Measurements from ENCODE around the gene SCARB2. TPM values are rescaled to one million over a fixed set of nuclear protein-coding genes. Genes with fewer than 3 reads are reported as not detected.

The SCARB2 gene, protein sequence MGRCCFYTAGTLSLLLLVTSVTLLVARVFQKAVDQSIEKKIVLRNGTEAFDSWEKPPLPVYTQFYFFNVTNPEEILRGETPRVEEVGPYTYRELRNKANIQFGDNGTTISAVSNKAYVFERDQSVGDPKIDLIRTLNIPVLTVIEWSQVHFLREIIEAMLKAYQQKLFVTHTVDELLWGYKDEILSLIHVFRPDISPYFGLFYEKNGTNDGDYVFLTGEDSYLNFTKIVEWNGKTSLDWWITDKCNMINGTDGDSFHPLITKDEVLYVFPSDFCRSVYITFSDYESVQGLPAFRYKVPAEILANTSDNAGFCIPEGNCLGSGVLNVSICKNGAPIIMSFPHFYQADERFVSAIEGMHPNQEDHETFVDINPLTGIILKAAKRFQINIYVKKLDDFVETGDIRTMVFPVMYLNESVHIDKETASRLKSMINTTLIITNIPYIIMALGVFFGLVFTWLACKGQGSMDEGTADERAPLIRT
- 97.0 to 106 TPM (median 97.6 TPM) in 3 replicates for total RNA-seq

- no peaks in the 10 kb centered on the region for H3K9me3 Mint-ChIP-seq
- peak within 1 kb of the TSS; percentile 98 for H3K27ac Mint-ChIP-seq
- peaks cover 45% of the 10 kb centered on the region for H3K4me1 Mint-ChIP-seq
- no peak for TF ChIP-seq CTCF (IDR thresholded peaks at IDR 0.05; ENCODE audit: unreplicated experiment)
- DNase-seq (ENCODE audit: low spot score in 2 of 2, unreplicated experiment in 2 of 2) = peak; percentile 62 to 83
- no peaks in the 10 kb centered on the region for H3K27me3 Mint-ChIP-seq (ENCODE audit: low read depth)
- H3K4me3 Mint-ChIP-seq = peak within 1 kb of the TSS; percentile 91
- H3K36me3 Mint-ChIP-seq = no peaks in the 10 kb centered on the region
Observed at GRCh38 chr4:76213415-76214176, at the start of gene SCARB2. Gene SCARB2 (minus strand): TSS chr4:76213824. CDS start chr4:76213543, 281 bp downstream.

DNA sequence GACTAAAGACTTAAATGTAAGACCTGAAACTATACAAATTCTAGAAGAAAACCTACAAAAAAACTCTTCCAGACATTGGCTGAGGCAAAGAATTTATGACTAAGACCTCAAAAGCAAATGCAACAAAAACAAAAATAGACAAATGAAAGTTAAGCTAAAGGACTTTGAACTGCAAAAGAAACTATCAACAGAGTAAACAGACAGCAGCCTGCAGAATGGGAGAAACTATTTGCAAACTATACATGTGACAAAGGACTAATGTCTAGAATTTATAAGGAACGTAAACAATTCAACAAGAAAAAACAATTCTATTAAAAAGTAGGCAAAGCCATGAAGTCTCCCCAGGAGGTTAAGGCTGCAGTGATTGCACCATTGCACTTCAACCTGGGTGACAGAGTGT is 46.9 kb upstream of the SCARB2 start:
- no peaks in the 10 kb centered on the region for H3K9me3 Mint-ChIP-seq
- H3K27ac Mint-ChIP-seq = no peak overlapping the region
- H3K36me3 Mint-ChIP-seq = no peaks in the 10 kb centered on the region
- TF ChIP-seq CTCF (IDR thresholded peaks at IDR 0.05; ENCODE audit: unreplicated experiment) = no peak
- no peaks in the 10 kb centered on the region for H3K4me1 Mint-ChIP-seq
- H3K27me3 Mint-ChIP-seq (ENCODE audit: low read depth) = peaks cover 8% of the 10 kb centered on the region
- no peak overlapping the region for H3K4me3 Mint-ChIP-seq
- no peak for DNase-seq (ENCODE audit: low spot score in 2 of 2, unreplicated experiment in 2 of 2)

DNA sequence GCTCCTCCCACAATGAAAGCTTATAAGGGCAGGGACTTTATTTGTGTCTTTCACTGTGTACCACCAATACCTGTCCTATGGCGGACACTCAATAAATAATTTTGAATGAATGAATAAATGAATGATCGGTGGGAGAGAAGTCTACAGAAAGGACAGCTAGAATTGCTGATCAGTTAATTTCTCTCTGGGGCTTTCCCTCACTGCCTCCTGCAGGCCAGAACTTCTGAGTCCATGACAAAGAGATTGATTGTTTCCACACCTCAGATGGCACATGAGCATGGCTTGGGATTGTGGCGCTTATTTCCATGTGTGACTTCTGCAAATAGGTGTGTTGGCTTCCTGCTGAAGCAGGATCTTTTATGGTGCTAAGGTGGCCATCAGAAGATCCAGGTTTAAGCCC is 44.2 kb upstream of the SCARB2 start:
- H3K27me3 Mint-ChIP-seq (ENCODE audit: low read depth) = peaks cover 23% of the 10 kb centered on the region
- H3K36me3 Mint-ChIP-seq = no peaks in the 10 kb centered on the region
- H3K9me3 Mint-ChIP-seq = no peaks in the 10 kb centered on the region
- H3K27ac Mint-ChIP-seq = no peak overlapping the region
- no peaks in the 10 kb centered on the region for H3K4me1 Mint-ChIP-seq
- no peak overlapping the region for H3K4me3 Mint-ChIP-seq
- TF ChIP-seq CTCF (IDR thresholded peaks at IDR 0.05; ENCODE audit: unreplicated experiment) = no peak
- no peak for DNase-seq (ENCODE audit: low spot score in 2 of 2, unreplicated experiment in 2 of 2)

- no peak for TF ChIP-seq CTCF (IDR thresholded peaks at IDR 0.05; ENCODE audit: unreplicated experiment)
- DNase-seq (ENCODE audit: low spot score in 2 of 2, unreplicated experiment in 2 of 2) = no peak
- H3K9me3 Mint-ChIP-seq = no peaks in the 10 kb centered on the region
- H3K27me3 Mint-ChIP-seq (ENCODE audit: low read depth) = peaks cover 28% of the 10 kb centered on the region
- H3K36me3 Mint-ChIP-seq = no peaks in the 10 kb centered on the region
- H3K4me1 Mint-ChIP-seq = no peaks in the 10 kb centered on the region
- H3K4me3 Mint-ChIP-seq = no peak overlapping the region
- no peak overlapping the region for H3K27ac Mint-ChIP-seq
Observed at GRCh38 chr4:76256968-76257367, 43.3 kb upstream of the SCARB2 start.

GRCh38 chr4:76256032-76256431 is 42.4 kb upstream of the SCARB2 start:
- TF ChIP-seq CTCF (IDR thresholded peaks at IDR 0.05; ENCODE audit: unreplicated experiment) = no peak
- Mint-ChIP-seq H3K4me3 (no peak overlapping the region), H3K9me3 (no peaks in the 10 kb centered on the region), H3K27me3 (ENCODE audit: low read depth) (peaks cover 30% of the 10 kb centered on the region), H3K27ac (no peak overlapping the region), H3K4me1 (peaks cover 4% of the 10 kb centered on the region), H3K36me3 (no peaks in the 10 kb centered on the region)
- DNase-seq (ENCODE audit: low spot score in 2 of 2, unreplicated experiment in 2 of 2) = no peak

All from mesothelial cell of epicardium (in vitro differentiated cells).